Activated T-helper 2 cell treated with anti-CD3 and anti-CD28 coated beads, Interferon-gamma antibody, Interleukin-2, Interleukin-4, amounts not matched to agents 10 μg/mL and 5 μg/mL and 100 μg/mL, durations not matched to agents 14 hours and 24 hours and 36 hours (primary cell): ENCODE measurements around the gene PC. TPM values are rescaled to one million over a fixed set of nuclear protein-coding genes. Genes with fewer than 3 reads are reported as not detected.
A peak's percentile ranks its signal among the peaks of the same experiment; 100 is the strongest.

Experiments used
- DNase-seq: peaks from one replicate; pipeline ENCODE4 v3.0.0; 2021; ENCODE audit warnings: low spot score
- H3K27ac Mint-ChIP-seq: one replicate; pipeline ENCODE4 v1.8.0; 2021; ENCODE audit warnings: mixed read lengths
- H3K27me3 Mint-ChIP-seq: one replicate; pipeline ENCODE4 v1.8.0; 2021; ENCODE audit warnings: low read depth, mixed read lengths
- H3K36me3 Mint-ChIP-seq: one replicate; pipeline ENCODE4 v1.8.0; 2021; ENCODE audit warnings: low read depth, mixed read lengths
- H3K4me1 Mint-ChIP-seq: one replicate; pipeline ENCODE4 v1.8.0; 2021; ENCODE audit warnings: low read depth, mixed read lengths
- H3K4me3 Mint-ChIP-seq: one replicate; pipeline ENCODE4 v1.8.0; 2021; ENCODE audit warnings: low read depth, mild to moderate bottlenecking, moderate library complexity, mixed read lengths
- H3K9me3 Mint-ChIP-seq: one replicate; pipeline ENCODE4 v1.8.0; 2021; ENCODE audit warnings: mixed read lengths
- intact Hi-C: fragments of 100-400 bp; cut with micrococcal nuclease; formaldehyde crosslinking; loops from one replicate; pipeline ENCODE4 v1.15.1; 2023
- total RNA-seq: library from RNA; stranded (reverse); gene quantifications from 2 replicates; pipeline ENCODE4 v1.2.3, GENCODE V29; 2022

The PC gene
- total RNA-seq, 1 donor from 2014 or later, result 15.4 TPM

DNA sequence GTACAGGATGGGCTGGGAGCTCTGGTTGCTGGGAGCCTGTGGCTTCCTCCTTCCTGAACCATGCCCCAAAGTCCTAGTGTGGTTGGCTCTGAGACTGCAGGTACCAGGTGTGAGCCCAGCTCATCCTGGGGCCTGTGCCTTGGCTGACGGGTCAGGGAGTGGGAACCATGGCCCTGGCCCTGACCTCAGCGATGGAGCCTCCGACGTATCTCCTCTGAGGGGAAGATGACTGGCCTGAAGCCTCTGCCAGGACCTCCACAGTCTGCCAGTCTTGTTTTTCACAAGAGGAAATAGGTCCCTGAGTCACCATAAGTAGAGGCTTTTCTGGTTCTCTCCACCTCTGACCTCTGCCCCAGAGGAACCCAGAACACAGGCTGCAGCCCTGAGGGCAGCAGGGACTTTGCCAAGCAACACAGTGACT, 111.5 kb downstream of the PC start:
- Mint-ChIP-seq H3K36me3 (peaks cover 26% of the 10 kb centered on the region), H3K4me3 (no peak overlapping the region), H3K27me3 (no peaks in the 10 kb centered on the region), H3K27ac (no peak overlapping the region), H3K9me3 (no peaks in the 10 kb centered on the region), H3K4me1 (peaks cover 23% of the 10 kb centered on the region)
- intact Hi-C loops, result no loop called here
- no peak for DNase-seq

- Mint-ChIP-seq H3K9me3 (no peaks in the 10 kb centered on the region), H3K4me3 (no peak overlapping the region), H3K27me3 (no peaks in the 10 kb centered on the region), H3K4me1 (peaks cover 26% of the 10 kb centered on the region), H3K36me3 (peaks cover 31% of the 10 kb centered on the region), H3K27ac (no peak overlapping the region)
- intact Hi-C loops, result no loop called here
- DNase-seq, result no peak
Observed at GRCh38 chr11:66845876-66846212, 112.3 kb downstream of the PC start.

DNA sequence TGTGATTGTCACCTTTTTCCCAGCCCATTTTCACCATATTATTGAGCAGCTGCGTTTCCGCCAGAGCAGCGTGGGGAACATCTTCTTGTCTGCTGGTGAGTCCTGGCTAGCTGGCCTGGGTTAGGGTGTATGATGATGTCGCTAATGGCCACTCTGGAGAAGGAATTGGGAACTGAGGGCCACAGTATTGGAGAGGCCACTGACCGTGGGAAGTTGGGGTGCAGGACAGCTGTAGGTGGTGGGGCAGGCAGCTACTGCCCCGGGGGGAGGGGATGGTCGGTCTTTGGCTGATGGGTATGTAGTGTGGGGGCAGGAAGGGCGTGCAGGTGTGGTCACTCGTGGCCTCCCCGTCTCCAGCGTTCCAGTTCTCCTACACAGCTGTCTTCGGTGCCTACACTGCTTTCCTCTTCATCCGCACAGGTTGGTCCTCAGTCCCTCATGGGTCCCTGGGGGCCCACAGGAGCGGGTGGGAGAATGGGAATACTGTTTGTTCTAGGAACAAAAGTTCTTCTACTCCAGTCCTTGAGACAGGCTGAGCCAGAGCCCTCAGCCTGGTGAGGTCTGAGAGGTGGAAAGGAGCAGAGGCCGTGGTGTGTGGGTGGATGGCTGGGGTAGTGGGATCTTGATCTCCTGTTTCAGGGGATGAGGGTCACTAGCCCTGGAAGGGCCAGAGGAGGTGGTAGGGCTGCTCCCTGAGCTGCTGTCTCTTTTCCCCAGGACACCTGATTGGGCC, 112.9 kb downstream of the PC start:
- intact Hi-C loops, result no loop called here
- no peaks in the 10 kb centered on the region for H3K27me3 Mint-ChIP-seq

DNA sequence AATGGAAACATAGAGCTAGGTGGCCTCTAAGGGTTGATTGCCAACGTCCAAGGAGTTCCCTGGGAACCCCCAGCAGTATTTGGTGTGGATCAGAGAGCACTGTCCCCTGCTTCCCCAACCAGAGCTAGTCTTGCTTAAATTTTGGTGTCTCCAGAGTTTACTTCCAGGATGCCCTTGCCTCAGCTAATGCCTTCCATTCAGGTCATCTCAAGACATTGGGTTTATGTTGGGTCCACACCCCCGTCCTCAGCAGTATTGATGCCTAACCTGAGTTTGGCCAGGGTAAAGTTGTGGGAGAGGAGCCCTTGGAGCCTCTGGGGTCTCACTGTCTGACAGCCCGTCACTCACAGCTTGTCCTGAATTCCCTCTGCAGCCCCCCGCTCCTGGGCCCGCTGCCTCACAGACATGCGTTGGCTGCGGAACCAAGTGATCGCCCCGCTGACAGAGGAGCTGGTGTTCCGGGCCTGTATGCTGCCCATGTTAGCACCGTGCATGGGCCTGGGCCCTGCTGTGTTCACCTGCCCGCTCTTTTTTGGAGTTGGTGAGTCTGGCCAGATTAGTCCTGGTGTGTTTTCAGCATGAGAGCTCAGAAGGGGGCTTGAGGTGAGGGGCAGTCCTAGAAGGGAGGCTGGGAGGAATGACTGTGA, 113.6 kb downstream of the PC start:
- no peaks in the 10 kb centered on the region for H3K27me3 Mint-ChIP-seq
- H3K9me3 Mint-ChIP-seq, result no peaks in the 10 kb centered on the region
- H3K27ac Mint-ChIP-seq, result peak overlapping the region; percentile 94
- peak overlapping the region; percentile 96 for H3K4me3 Mint-ChIP-seq
- intact Hi-C loops, result loop anchor here (5.0 kb wide), 3 partner anchors 113 to 497 kb away; partner anchors contain the start of genes B4GAT1, BRMS1, PC and RBM4B
- no peak for DNase-seq
- H3K4me1 Mint-ChIP-seq, result peaks cover 34% of the 10 kb centered on the region
- peaks cover 41% of the 10 kb centered on the region for H3K36me3 Mint-ChIP-seq

More for the DNA sequence above, 112.9 kb downstream of the PC start:
- no peak for DNase-seq
- Mint-ChIP-seq H3K27ac (no peak overlapping the region), H3K4me3 (peak overlapping the region; percentile 96), H3K4me1 (peaks cover 30% of the 10 kb centered on the region), H3K9me3 (no peaks in the 10 kb centered on the region), H3K36me3 (peaks cover 37% of the 10 kb centered on the region)

GRCh38 chr11:66843776-66844495, 114.2 kb downstream of the PC start:
- Mint-ChIP-seq H3K4me3 (peak overlapping the region; percentile 96), H3K27me3 (no peaks in the 10 kb centered on the region), H3K4me1 (peaks cover 38% of the 10 kb centered on the region), H3K36me3 (peaks cover 45% of the 10 kb centered on the region), H3K27ac (peak overlapping the region; percentile 94), H3K9me3 (no peaks in the 10 kb centered on the region)
- DNase-seq, result no peak
- intact Hi-C loops, result loop anchor here (2.0 to 5.0 kb wide), 4 partner anchors 13 to 497 kb away; partner anchors contain the start of genes B4GAT1, BRMS1, LRFN4 and PC

DNA sequence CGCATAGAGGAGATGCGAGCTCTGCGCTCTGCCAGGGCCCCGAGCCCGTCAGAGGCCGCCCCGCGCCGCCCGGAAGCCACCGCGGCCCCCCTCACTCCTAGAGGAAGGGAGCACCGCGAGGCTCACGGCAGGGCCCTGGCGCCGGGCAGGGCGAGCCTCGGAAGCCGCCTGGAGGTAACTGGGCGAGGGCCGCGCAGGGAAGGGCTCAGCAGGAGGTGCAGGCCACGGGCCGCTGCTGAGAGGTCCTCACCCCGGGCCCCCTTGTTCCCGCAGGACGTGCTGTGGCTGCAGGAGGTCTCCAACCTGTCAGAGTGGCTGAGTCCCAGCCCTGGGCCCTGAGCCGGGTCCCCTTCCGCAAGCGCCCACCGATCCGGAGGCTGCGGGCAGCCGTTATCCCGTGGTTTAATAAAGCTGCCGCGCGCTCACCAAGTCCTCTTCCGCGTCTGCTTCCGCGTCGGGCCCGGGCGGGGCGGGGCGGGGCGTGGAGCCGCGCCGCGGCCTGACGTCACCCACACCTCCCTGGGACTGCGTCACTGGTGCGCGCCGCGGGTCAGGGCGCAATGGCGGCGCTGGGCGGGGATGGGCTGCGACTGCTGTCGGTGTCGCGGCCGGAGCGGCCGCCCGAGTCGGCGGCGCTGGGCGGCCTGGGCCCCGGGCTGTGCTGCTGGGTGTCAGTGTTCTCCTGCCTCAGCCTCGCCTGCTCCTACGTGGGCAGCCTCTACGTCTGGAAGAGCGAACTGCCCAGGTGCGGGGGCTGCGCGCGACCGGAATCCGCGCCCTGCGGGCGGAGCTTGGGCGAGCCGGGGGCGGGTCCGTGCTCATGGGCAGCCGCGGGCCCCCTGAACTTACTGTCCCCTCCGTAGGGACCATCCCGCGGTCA, 115.0 kb downstream of the PC start, which contains the start of gene RCE1:
TSS of gene RCE1 (plus strand) at position 546 of the 880 bp plus-strand sequence. CDS start at position 561, 15 bp downstream.
- H3K4me3 Mint-ChIP-seq, result peak within 1 kb of the TSS; percentile 96
- DNase-seq, result peak; percentile 90
- peaks cover 39% of the 10 kb centered on the region for H3K4me1 Mint-ChIP-seq
- H3K36me3 Mint-ChIP-seq, result peaks cover 49% of the 10 kb centered on the region
- no peaks in the 10 kb centered on the region for H3K27me3 Mint-ChIP-seq
- intact Hi-C loops, result loop anchor here (2.0 to 5.0 kb wide), 4 partner anchors 14 to 496 kb away; partner anchors contain the start of genes B4GAT1, BRMS1, LRFN4 and PC
- peak within 1 kb of the TSS; percentile 94 for H3K27ac Mint-ChIP-seq
- H3K9me3 Mint-ChIP-seq, result no peaks in the 10 kb centered on the region

DNA sequence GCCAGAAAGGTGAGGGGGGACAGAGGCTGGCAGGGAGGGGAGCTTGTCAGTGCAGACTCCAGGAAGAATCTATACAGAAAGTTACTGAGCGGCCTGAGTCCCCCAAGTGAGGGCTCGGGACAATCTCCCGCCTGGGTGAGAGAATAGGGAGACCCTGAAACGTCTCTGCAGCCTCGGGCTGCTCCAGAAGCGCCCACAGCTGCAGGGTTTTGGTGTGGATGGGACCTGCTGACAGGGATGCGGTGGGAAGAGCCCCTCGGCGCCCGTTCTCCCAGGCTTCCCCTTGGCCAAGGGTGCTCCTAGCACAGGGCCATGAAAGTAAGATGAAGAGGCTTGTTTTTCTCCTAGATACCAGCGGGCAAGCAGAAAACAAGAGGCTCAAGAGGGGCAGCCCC, 115.7 kb downstream of the PC start:
- Mint-ChIP-seq H3K9me3 (no peaks in the 10 kb centered on the region), H3K36me3 (peaks cover 53% of the 10 kb centered on the region), H3K27ac (peak overlapping the region; percentile 91), H3K4me3 (peak overlapping the region; percentile 96), H3K27me3 (no peaks in the 10 kb centered on the region), H3K4me1 (peaks cover 39% of the 10 kb centered on the region)
- no peak for DNase-seq
- intact Hi-C loops, result loop anchor here (2.0 to 5.0 kb wide), 4 partner anchors 14 to 495 kb away; partner anchors contain the start of genes B4GAT1, BRMS1, LRFN4 and PC

DNA sequence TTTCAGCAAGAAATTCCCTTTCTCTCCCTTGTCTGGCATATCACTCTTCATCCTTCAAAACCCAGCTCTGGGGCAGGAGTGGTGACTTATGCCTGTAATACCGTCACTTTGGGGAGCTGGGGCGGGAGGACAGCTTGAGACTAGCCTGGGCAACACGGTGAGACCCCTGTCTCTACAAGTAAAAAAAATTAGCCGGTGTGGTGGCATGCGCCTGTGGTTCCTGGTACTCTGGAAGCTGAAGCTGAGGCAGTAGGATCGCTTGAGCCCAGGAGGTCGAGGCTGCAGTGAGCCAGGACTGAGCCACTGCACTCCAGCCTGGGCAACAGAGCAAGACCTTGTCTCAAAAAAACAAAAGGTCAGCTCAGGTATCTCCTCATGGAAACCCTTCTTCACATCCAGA, 116.3 kb downstream of the PC start:
- Mint-ChIP-seq H3K9me3 (no peaks in the 10 kb centered on the region), H3K4me1 (peaks cover 39% of the 10 kb centered on the region), H3K4me3 (peak overlapping the region; percentile 96), H3K36me3 (peaks cover 53% of the 10 kb centered on the region), H3K27ac (peak overlapping the region; percentile 91), H3K27me3 (no peaks in the 10 kb centered on the region)
- no peak for DNase-seq
- intact Hi-C loops, result loop anchor here (2.0 to 5.0 kb wide), 4 partner anchors 15 to 495 kb away; partner anchors contain the start of genes B4GAT1, BRMS1, LRFN4 and PC

- intact Hi-C loops, result loop anchor here (5.0 kb wide), 3 partner anchors 117 to 493 kb away; partner anchors contain the start of genes B4GAT1, BRMS1, PC and RBM4B
- Mint-ChIP-seq H3K4me3 (peak overlapping the region; percentile 37), H3K9me3 (no peaks in the 10 kb centered on the region), H3K27ac (peak overlapping the region; percentile 66), H3K4me1 (peaks cover 39% of the 10 kb centered on the region), H3K36me3 (peaks cover 51% of the 10 kb centered on the region), H3K27me3 (no peaks in the 10 kb centered on the region)
- no peak for DNase-seq
Observed at GRCh38 chr11:66840317-66841091, 117.7 kb downstream of the PC start.

DNA sequence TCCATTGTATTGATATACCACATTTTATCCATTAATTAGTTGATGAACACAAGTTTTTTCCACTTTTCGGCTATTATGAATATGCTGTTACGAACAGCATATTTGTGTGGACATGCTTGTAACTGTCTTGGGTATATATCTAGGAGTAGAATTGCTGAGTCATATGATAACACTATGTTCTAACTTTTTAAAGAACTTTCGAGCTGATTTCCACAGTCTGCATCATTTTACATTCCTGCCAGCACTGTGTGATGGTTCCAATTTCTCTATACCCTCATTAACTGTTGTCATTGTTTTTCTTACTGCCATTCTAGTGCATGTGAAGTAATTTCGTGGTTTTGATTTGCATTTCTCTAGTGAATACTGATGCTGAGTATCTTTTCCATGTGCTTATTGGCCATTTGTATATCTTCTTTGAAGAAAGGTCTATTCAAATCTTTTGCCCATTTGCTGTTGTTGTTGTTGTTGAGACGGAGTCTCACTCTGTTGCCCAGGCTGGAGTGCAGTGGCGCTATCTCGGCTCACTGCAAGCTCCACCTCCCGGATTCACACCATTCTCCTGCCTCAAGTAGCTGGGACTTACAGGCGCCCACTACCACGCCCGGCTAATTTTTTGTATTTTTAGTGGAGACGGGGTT, 122.3 kb downstream of the PC start:
- intact Hi-C loops, result loop anchor here (10.0 kb wide), 2 partner anchors 91 to 271 kb away; partner anchors contain the start of gene CTSF
- H3K27ac Mint-ChIP-seq, result no peak overlapping the region

DNA sequence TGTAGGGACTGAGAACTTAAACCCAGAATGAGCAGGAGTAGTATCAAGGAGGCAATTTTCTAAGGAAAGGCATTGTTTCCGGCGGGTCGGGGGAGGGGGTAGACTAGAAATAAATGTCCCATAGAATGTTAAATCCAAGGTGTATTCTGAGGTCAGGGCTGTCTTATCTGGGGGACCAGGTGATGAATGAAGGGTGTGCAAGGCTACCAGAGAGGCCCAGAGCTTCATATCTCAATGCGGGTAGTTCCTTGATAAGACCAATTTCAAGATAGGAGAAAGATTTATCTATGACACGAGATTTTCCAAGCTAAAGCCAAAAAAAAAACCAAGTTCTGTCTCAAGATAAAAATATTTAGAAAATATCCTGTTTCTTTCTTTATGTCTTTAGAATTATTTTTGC, 123.2 kb downstream of the PC start:
- DNase-seq, result no peak
- Mint-ChIP-seq H3K36me3 (peaks cover 19% of the 10 kb centered on the region), H3K4me1 (peaks cover 7% of the 10 kb centered on the region), H3K27ac (no peak overlapping the region), H3K27me3 (no peaks in the 10 kb centered on the region), H3K9me3 (no peaks in the 10 kb centered on the region), H3K4me3 (no peak overlapping the region)
- intact Hi-C loops, result loop anchor here (1.0 to 10.0 kb wide), 3 partner anchors 90 to 270 kb away; partner anchors contain the start of gene CTSF

More for the DNA sequence above, 122.3 kb downstream of the PC start:
- no peak for DNase-seq
- Mint-ChIP-seq H3K36me3 (peaks cover 28% of the 10 kb centered on the region), H3K27me3 (no peaks in the 10 kb centered on the region), H3K9me3 (no peaks in the 10 kb centered on the region), H3K4me1 (peaks cover 17% of the 10 kb centered on the region), H3K4me3 (no peak overlapping the region)
